ENCODE measurements around the gene SREBF1. TPM values are rescaled to one million over a fixed set of nuclear protein-coding genes. Genes with fewer than 3 reads are reported as not detected.
A peak's percentile ranks its signal among the peaks of the same experiment; 100 is the strongest.

SREBF1 gene
- total and polyA plus RNA-seq, 10 of the 15 experiments (the other 5 are each of a cell fraction or from before 2014, with no cell fraction given): 1.4 to 84.6 (median 20.4) TPM

DNA sequence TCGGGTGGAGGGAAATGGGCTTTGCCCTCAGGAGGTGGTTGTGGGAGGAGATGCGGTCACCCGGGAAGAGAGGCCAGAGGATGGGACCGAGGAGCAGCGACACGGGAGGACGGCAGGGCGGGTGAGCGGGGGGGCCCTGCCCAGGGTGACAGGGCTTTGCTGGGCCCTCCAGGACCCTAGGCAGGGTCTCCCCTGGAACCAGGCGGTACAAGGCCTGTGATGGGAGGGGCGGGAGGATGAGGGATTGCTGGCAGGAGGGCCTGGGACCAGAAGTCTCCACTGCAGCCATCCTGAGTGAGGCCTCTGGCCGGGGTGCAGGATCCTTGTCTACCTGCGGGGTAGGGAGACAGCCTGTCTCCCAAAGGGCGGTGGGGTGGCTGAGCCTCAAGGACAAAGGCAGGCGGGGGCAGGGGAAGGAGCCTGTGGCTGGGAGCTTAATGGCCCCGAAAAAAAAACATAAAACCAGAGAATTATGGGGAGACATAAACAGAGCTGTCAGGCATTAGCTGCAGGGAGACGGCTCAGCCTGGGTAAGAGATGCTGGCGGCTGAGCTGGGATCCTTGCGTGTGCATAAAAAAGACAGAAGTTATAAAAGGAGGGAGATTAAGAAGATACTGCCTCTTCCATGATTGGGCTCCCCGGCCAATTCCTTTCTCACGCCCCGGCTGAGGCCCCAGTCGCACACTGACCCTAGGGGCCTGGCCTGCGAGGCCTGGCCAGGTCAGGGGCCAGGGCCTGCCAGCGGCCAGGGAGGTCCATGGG is 66.7 kb downstream of the SREBF1 start:
- TF ChIP-seq CHD4 (IDR thresholded peaks at IDR 0.05): no peak
- TF ChIP-seq NFXL1 (IDR thresholded peaks at IDR 0.05; ENCODE audit: borderline replicate concordance): no peak
- TF ChIP-seq RB1 (IDR thresholded peaks at IDR 0.05; ENCODE audit: borderline replicate concordance): no peak
- DNase-seq (ENCODE audit: low read depth, low spot score) (no peak), FAIRE-seq (no peak), ATAC-seq (no peak)
- POLR2A ChIA-PET: no interaction called here
- Histone ChIP-seq H3K9me3 (replicated peaks; ENCODE audit: control insufficient read depth, insufficient read depth, low read length) (no peaks in the 10 kb centered on the region), H3K4me1 (ENCODE audit: control insufficient read depth, insufficient read depth, low read length) (peaks cover 20% of the 10 kb centered on the region), H3K79me2 (ENCODE audit: control insufficient read depth, insufficient read depth, low read length) (no peaks in the 10 kb centered on the region; the same call in none of the 2 replicates), H3K4me2 (ENCODE audit: control insufficient read depth, insufficient read depth) (no peak overlapping the region), H3K27me3 (replicated peaks in 1 of 2; ENCODE audit: control insufficient read depth in 2 of 2, insufficient read depth in 2 of 2, low read length in 1 of 2) (no peaks in the 10 kb centered on the region), H3K4me3 (no peak overlapping the region), H3K9ac (ENCODE audit: control insufficient read depth, insufficient read depth, low read length) (no peak overlapping the region), H3K27ac (ENCODE audit: control insufficient read depth, insufficient read depth) (no peak overlapping the region), H3K36me3 (ENCODE audit: control insufficient read depth in 2 of 2, insufficient read depth in 2 of 2, low read length in 1 of 2) (peaks cover 0 to 10% of the 10 kb centered on the region in 2 experiments; a peak in 2 of 4 replicates), H2AFZ (ENCODE audit: control insufficient read depth, low read depth, low read length) (no peak overlapping the region), H4K20me1 (ENCODE audit: control insufficient read depth, insufficient read depth) (no peaks in the 10 kb centered on the region; the same call in 1 of the 2 replicates)
- SMC1A ChIA-PET (ENCODE audit: uncharacterized antibody, unreplicated experiment): no interaction called here
- in situ Hi-C loops (cut with MboI): no loop called here
- RAD21 ChIA-PET (ENCODE audit: unreplicated experiment): no interaction called here
- intact Hi-C loops (cut with micrococcal nuclease; ENCODE audit: unreplicated experiment): no loop called here
- no TSS peak for BruUV-seq (replicated peaks)
- CTCF ChIA-PET: no interaction called here
- 95% methylated on average over 19 of the region's 25 CpGs for WGBS (ENCODE audit: insufficient coverage, insufficient replicate concordance, low lambda C conversion rate, missing lambda C conversion rate)

DNA sequence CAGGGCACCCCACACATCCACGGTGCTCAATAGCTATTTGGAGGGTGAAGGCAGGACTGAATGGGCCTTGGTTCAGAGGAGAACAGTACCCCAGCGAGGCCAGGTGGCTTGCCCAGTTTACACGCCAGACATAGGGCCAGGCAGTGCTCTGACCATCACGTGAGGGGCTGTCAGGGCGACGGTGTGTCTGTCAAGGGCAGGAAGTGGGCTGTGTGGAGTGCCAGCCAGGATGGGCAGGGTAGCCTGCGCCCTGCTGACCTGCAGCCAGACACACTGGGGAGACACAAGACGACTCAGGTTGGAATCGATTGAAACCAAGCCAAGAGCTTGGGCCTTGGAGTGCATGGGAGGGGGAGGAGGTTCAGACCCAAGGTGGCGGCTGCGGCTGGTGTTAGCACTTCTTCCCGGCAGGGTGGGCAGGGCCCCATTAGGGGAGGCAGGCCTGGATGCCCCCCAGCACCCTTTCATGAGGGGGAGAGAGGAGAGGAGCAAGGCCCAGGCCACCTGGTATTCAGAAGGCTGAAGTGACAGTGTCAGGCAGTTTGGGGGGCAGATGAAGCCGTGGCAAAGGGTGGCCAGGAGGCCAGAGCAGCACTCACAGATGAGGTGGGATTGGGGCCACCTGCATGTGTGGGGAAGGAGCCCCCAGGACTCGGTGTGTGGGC is 68.2 kb downstream of the SREBF1 start:
- Histone ChIP-seq H3K79me2 (ENCODE audit: control insufficient read depth, insufficient read depth, low read length) (no peaks in the 10 kb centered on the region; the same call in 1 of the 2 replicates), H3K9ac (ENCODE audit: control insufficient read depth, insufficient read depth, low read length) (no peak overlapping the region), H3K4me1 (ENCODE audit: control insufficient read depth, insufficient read depth, low read length) (peaks cover 20% of the 10 kb centered on the region), H3K9me3 (replicated peaks; ENCODE audit: control insufficient read depth, insufficient read depth, low read length) (no peaks in the 10 kb centered on the region), H3K27me3 (replicated peaks in 1 of 2; ENCODE audit: control insufficient read depth in 2 of 2, insufficient read depth in 2 of 2, low read length in 1 of 2) (no peaks in the 10 kb centered on the region), H2AFZ (ENCODE audit: control insufficient read depth, low read depth, low read length) (no peak overlapping the region), H3K27ac (ENCODE audit: control insufficient read depth, insufficient read depth) (no peak overlapping the region), H3K4me3 (no peak overlapping the region), H4K20me1 (ENCODE audit: control insufficient read depth, insufficient read depth) (no peaks in the 10 kb centered on the region; the same call in 1 of the 2 replicates), H3K36me3 (ENCODE audit: control insufficient read depth in 2 of 2, insufficient read depth in 2 of 2, low read length in 1 of 2) (peaks cover 0 to 11% of the 10 kb centered on the region in 2 experiments; a peak in 2 of 4 replicates), H3K4me2 (ENCODE audit: control insufficient read depth, insufficient read depth) (no peak overlapping the region)
- 90% methylated on average over 14 of the region's 14 CpGs for WGBS (ENCODE audit: insufficient coverage, insufficient replicate concordance, low lambda C conversion rate, missing lambda C conversion rate)
- no peak for ATAC-seq
- intact Hi-C loops (cut with micrococcal nuclease; ENCODE audit: unreplicated experiment) (no loop called here), in situ Hi-C loops (cut with MboI) (no loop called here)
- FAIRE-seq: no peak
- ChIA-PET POLR2A (no interaction called here), CTCF (interaction anchor here (1.0 kb wide), 1 partner anchor 151 kb away, joined by 4 read pairs; no protein-coding TSS in a partner anchor), RAD21 (ENCODE audit: unreplicated experiment) (no interaction called here), SMC1A (ENCODE audit: uncharacterized antibody, unreplicated experiment) (no interaction called here)
- no peak for DNase-seq (ENCODE audit: low read depth, low spot score)
- BruUV-seq (replicated peaks): no TSS peak
- TF ChIP-seq GATAD2B (conservative IDR thresholded peaks at IDR 0.05; ENCODE audit: low read depth): no peak
- no peak for TF ChIP-seq SREBF2 (IDR thresholded peaks at IDR 0.05; ENCODE audit: low read length)
- 0 out of 2 replicates have a peak, but pooled peaks have one; percentile 4 for TF ChIP-seq POLR2A (IDR thresholded peaks at IDR 0.05; ENCODE audit: low read depth, low read length)
- TF ChIP-seq RCOR1 (conservative IDR thresholded peaks at IDR 0.05; ENCODE audit: low read depth, low read length): no peak

Measured in GM12878 (cell line).